ENCODE measurements around the gene DENND5B.
A peak's percentile ranks its signal among the peaks of the same experiment; 100 is the strongest.
"Not testable (repeated sequence)": the region's sequence is repeated elsewhere in the genome, so short reads cannot be mapped to it uniquely, and the experiment has no call there.

DENND5B gene

GRCh38 chr12:31591380-31591901 is 505 bp upstream of the DENND5B start:
- no peak for DNase-seq (ENCODE audit: low read depth)

- DNase-seq (ENCODE audit: low read depth), result peak; percentile 38
Measured at GRCh38 chr12:31589904-31590641, 863 bp downstream of the DENND5B start.

GRCh38 chr12:31589598-31589903 is 1.4 kb downstream of the DENND5B start:
- DNase-seq (ENCODE audit: low read depth), result no peak

- DNase-seq (ENCODE audit: low read depth), result no peak
Measured at GRCh38 chr12:31588976-31589375, 2.0 kb downstream of the DENND5B start.

- DNase-seq (ENCODE audit: low read depth), result no peak
Measured at GRCh38 chr12:31586728-31587127, 4.2 kb downstream of the DENND5B start.

GRCh38 chr12:31585895-31586294 is 5.0 kb downstream of the DENND5B start:
- DNase-seq (ENCODE audit: low read depth), result no peak

GRCh38 chr12:31585271-31585670 is 5.7 kb downstream of the DENND5B start:
- no peak for DNase-seq (ENCODE audit: low read depth)

- no peak for DNase-seq (ENCODE audit: low read depth)
Measured at GRCh38 chr12:31584782-31585181, 6.2 kb downstream of the DENND5B start.

- DNase-seq (ENCODE audit: low read depth), result no peak
Measured at GRCh38 chr12:31583878-31584277, 7.1 kb downstream of the DENND5B start.

GRCh38 chr12:31582155-31582554 is 8.8 kb downstream of the DENND5B start:
- DNase-seq (ENCODE audit: low read depth), result no peak

- no peak for DNase-seq (ENCODE audit: low read depth)
Measured at GRCh38 chr12:31578632-31579031, 12.3 kb downstream of the DENND5B start.

- DNase-seq (ENCODE audit: low read depth), result no peak
Measured at GRCh38 chr12:31574803-31575575, 15.9 kb downstream of the DENND5B start.

GRCh38 chr12:31574367-31574766 is 16.6 kb downstream of the DENND5B start:
- not testable (repeated sequence) for DNase-seq (ENCODE audit: low read depth)

GRCh38 chr12:31572900-31573600 is 17.9 kb downstream of the DENND5B start:
- no peak for DNase-seq (ENCODE audit: low read depth)

GRCh38 chr12:31570880-31571279 is 20.1 kb downstream of the DENND5B start:
- no peak for DNase-seq (ENCODE audit: low read depth)

GRCh38 chr12:31569517-31569916 is 21.4 kb downstream of the DENND5B start:
- DNase-seq (ENCODE audit: low read depth), result not testable (repeated sequence)

GRCh38 chr12:31568498-31568897 is 22.4 kb downstream of the DENND5B start:
- DNase-seq (ENCODE audit: low read depth), result no peak

GRCh38 chr12:31567029-31567428 is 23.9 kb downstream of the DENND5B start:
- no peak for DNase-seq (ENCODE audit: low read depth)

GRCh38 chr12:31566547-31566946 is 24.4 kb downstream of the DENND5B start:
- no peak for DNase-seq (ENCODE audit: low read depth)

GRCh38 chr12:31562594-31563328 is 28.2 kb downstream of the DENND5B start:
- DNase-seq (ENCODE audit: low read depth), result no peak

GRCh38 chr12:31560516-31560915 is 30.4 kb downstream of the DENND5B start:
- no peak for DNase-seq (ENCODE audit: low read depth)

- DNase-seq (ENCODE audit: low read depth), result peak; percentile 57
Measured at GRCh38 chr12:31558521-31558920, 32.4 kb downstream of the DENND5B start.
